UCSD-AML1 (cell line): ENCODE results near the gene PIEZO2.

Experiments used
- DNase-seq: peaks from one replicate; lab custom pipeline; 2025; ENCODE audit not compliant: unreplicated experiment; lab: John Stamatoyannopoulos, UW

The PIEZO2 gene

GRCh38 chr18:10899481-10899880, 249.9 kb downstream of the PIEZO2 start:
- no peak for DNase-seq

GRCh38 chr18:10898417-10898974, 250.9 kb downstream of the PIEZO2 start:
- DNase-seq: no peak

DNA sequence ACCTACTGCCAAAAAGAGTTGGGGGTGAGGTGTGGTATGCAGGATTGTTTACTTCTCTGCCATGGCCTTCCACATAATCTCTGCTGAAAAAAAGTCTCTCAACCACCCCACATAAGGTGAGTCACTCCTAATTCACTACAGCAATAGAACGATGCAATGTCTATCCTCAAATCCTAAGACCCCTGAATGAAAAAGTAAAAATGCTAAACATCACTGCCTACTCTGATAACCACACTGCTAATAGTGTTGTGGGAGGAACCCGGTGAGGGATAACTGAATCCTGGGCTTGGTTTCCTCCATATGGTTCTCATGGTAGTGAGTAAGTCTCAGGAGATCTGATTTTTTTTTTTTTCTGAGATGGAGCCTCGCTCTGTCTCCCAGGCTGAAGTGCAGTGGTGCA, 252.5 kb downstream of the PIEZO2 start:
- DNase-seq: no peak

GRCh38 chr18:10895976-10896375, 253.4 kb downstream of the PIEZO2 start:
- no peak for DNase-seq

- no peak for DNase-seq
Measured at GRCh38 chr18:10894501-10894900, 254.9 kb downstream of the PIEZO2 start.

GRCh38 chr18:10893761-10894160, 255.6 kb downstream of the PIEZO2 start:
- DNase-seq: no peak

GRCh38 chr18:10893196-10893595, 256.2 kb downstream of the PIEZO2 start:
- DNase-seq: no peak

DNA sequence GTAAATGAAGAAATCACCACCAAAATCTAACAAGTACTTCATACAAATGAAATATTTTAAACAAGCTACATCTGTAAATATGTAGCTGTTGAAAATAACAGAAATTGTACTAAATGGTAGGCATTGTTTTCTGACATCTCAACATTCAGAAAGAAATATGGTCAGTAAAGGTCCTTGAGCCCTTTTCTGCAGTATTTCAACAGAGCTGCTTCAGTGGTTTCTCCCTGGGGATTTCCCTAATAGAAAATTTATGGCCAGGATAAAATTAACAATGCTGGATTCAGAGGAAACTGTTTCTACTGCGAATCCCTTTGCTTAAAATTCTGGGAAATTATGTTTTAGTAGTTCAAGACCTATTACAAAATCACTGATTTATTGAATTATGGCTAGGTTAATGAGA, 256.6 kb downstream of the PIEZO2 start:
- DNase-seq: no peak

- no peak for DNase-seq
Measured at GRCh38 chr18:10890022-10890421, 259.3 kb downstream of the PIEZO2 start.

GRCh38 chr18:10878703-10879102, 270.7 kb downstream of the PIEZO2 start:
- DNase-seq: no peak

DNA sequence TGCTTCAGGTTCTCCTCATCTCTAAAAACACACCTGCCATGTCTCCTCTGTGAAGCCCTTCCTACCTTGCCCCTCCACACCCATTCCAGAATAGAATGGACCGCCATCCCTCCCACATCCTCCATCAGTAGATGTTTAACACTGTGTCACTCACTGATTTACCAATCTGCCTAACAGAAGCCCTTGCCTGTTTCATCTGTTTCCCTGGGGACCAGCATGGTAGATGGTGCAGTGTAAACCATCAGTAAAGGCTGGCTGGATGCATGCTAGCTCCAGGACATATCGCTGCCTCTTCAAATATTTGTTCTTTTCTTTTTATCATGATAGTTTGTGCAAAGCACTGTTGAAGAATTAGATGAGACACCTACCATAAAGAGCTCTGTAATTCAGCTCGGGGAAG, 271.4 kb downstream of the PIEZO2 start:
- DNase-seq: no peak

DNA sequence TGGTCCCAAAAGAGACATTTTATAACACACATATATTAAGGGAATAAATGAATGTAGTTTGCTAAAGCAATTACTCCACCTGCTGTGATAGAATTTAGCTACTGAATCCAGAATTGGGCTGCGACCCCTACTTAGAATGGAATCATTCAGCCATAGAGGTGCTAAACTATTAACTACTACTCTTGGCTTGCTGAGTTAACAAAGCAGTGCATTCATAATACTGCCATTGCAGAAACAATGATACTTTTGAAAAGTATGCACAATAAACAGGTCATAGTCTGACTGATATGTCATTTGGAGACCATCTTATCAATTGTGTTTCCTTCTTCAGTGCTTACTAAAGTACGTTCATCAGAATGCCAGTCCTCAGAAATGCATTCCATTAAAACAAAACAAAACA, 273.6 kb downstream of the PIEZO2 start:
- no peak for DNase-seq

DNA sequence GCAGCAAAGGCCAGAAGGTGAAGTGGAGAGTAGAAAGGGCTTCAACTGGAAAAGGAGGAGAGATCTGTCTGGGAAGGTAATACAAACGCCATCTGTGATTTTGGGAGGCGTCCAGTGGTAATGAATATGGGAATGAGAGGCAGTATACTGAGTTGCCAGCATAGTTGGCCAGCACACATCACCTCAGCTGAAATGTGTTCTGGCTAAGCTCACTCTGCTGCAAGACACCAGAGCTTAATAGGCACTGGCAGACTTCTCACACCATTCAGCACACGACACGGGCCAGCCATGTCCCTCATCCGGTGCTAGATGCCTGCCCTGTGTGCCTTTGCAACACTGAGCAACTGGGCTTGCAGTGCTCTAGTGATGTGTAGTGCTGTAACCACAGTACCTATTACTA, 277.1 kb downstream of the PIEZO2 start:
- DNase-seq: no peak

- no peak for DNase-seq
Measured at GRCh38 chr18:10864722-10865121, 284.6 kb downstream of the PIEZO2 start.

DNA sequence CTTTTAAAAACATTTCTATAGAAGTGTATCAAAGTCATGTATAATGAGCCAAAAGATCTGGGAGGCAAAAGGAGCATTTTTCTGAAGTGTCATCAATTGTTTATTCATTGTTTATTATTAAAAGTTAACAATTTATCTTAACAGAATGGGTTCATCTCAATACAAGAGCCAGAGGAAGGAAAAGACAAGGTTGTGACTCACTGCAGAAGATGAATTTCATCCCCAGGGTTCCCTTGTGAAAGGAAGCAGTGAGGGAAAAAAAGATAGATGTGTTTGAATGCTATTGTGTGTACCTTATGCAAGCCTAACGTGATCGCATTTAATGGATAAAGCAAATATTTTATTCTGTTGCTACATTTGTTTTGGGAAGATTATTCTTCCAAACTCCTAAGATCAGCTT, 286.3 kb downstream of the PIEZO2 start:
- DNase-seq: no peak

GRCh38 chr18:10860928-10861327, 288.4 kb downstream of the PIEZO2 start:
- DNase-seq: no peak

DNA sequence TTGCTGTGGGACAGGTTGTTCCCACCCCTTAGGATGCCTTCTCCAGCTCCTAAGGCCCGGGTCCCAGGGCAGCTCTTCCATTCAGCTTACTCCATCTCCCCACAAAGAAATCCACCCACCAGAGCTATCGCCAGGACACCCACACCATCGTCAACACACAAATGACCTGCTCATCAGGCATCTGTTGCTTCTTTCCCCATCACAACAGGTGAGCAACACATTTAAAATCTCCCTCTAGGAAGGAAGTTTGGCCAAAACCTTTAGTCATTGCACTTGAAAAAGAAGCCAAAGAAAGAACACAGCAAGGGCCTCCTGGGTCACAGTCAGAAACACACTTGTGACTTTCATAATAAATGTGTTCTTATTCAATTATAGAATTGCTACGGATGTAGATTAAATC, 289.0 kb downstream of the PIEZO2 start:
- no peak for DNase-seq

- no peak for DNase-seq
Measured at GRCh38 chr18:10858477-10858876, 290.9 kb downstream of the PIEZO2 start.

- no peak for DNase-seq
Measured at GRCh38 chr18:10856132-10856531, 293.2 kb downstream of the PIEZO2 start.

GRCh38 chr18:10852385-10853303, 296.7 kb downstream of the PIEZO2 start:
- DNase-seq: no peak

DNA sequence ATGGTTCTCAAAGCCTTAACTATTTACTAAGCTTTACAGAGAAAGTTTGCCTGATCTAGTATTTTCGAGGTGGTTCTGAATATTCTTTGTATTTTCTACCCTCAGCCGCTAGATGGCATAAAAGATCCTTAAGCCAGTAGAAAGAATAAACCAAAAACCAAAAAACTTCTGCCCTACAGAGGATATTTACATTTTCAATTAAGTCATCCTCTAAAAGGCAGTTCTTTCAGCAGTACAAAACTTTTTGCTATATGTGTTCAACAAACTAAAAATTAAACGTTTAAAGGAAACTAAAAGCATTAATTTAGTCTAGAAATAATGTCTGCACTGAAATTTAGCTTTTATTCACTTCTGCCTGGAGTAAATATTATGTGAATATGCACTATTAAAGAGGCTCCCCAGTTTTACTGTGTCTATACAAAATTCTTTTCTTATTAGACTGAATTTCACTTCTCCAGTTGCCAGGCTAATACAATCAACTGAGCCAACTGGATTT, 297.5 kb downstream of the PIEZO2 start:
- DNase-seq: no peak

- DNase-seq: no peak
Measured at GRCh38 chr18:10850840-10851239, 298.5 kb downstream of the PIEZO2 start.
